HG03280 (cell line): ENCODE results near the gene LRRC7.

Source experiments
- ATAC-seq: cut with Tn5 transposase; IDR thresholded peaks from one replicate; pipeline ENCODE4 v1.9.1; 2021; ENCODE audit warnings: mild to moderate bottlenecking, moderate library complexity; ENCODE audit not compliant: unreplicated experiment

LRRC7 gene

DNA sequence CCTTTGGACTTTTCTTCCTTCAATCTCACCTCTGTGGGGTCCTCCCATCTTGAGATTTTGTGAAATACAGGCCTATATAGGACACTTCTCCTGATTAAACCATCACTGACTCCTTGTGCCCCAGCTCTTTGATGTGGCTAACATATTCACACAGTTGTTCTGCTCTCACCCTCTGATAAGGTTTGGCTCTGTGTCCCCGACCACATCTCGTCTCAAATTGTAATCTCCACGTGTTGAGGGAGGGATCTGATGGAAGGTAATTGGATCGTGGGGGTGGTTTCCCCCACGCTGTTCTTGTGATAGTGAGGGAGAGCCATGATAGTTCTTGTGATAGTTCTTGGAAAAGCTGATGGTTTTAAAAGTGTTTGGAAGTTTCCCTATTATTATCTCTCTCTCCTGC is 19.7 kb downstream of the LRRC7 start:
- ATAC-seq, result no peak

DNA sequence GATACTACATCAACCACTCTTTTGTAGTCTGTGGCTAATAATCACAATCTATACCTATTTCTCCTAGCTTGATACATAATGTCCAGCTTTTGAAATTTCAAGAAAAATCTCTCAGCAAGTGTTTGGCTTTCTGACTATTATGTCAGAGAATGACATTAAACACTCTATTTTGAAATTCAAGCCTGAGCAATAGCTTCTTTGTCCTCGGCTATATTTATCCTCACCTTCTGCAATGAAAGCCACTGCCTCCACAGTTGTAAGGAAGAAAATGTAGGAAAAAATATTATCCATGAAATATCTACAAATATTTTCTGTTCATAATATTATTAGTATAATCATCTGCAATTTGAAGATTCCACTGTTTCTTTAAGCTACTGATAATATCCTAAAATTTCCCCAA is 22.1 kb downstream of the LRRC7 start:
- ATAC-seq, result no peak

DNA sequence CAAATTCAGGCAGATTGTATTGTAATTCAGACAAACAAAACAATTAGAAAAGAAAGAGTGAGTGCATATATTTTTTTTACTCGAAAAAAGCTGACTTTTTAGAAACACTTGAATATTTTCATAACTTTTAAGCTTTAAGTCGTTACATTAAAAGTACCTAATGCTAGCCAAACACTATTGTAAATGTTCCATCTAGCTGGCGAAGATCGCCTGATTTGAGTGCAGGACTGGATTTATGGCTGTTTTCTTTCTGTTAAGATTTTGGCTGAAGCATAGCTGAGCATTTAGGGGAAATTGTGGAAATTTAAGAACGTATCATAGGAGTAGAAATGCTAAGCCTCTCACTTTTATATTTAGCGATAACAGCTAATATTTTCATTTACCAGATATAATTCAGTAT is 24.6 kb downstream of the LRRC7 start:
- ATAC-seq, result no peak

DNA sequence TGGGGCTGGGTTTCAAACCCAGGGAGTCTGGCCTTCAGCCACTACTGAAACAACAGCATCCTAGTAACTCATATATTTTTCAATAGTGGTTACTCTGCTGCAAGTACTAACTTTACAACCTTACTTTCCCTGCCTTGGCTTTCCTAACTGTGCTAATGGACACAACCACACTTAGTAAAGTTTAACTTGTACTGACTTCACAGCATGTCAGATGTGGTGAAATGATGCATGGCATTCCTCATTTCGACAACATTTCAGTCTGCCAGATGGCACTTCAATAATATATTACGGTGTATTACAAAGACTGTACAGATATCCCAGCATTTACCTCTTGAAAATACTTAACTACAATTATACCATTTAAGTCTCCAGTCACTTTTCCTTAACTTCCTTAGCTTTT is 27.8 kb downstream of the LRRC7 start:
- ATAC-seq, result no peak

GRCh38 chr1:69611316-69611715 is 43.6 kb downstream of the LRRC7 start:
- ATAC-seq, result no peak

- no peak for ATAC-seq
Measured at GRCh38 chr1:69613414-69613813, 45.7 kb downstream of the LRRC7 start.

GRCh38 chr1:69638673-69639072 is 71.0 kb downstream of the LRRC7 start:
- ATAC-seq, result no peak

DNA sequence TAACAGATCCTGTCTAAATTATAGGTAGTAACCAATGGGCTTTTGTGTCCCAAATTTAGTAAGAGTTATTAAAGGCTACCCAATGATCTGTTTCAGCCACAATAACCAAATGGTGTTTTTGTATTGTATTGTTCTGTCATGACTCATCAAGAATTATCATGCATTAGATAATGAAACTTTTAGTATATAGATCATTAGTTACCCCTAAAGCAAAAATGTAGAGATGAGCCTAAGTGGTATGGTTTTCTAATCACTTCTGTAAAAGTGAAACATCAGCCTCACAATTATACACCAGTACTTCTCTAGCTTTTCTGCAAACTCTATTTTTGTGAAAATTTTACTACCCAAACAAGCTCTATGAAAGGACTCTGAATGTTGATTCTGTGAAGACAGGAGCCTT is 71.4 kb downstream of the LRRC7 start:
- ATAC-seq, result no peak

- no peak for ATAC-seq
Measured at GRCh38 chr1:69643266-69643665, 75.5 kb downstream of the LRRC7 start.

- ATAC-seq, result no peak
Measured at GRCh38 chr1:69645477-69645876, 77.8 kb downstream of the LRRC7 start.

DNA sequence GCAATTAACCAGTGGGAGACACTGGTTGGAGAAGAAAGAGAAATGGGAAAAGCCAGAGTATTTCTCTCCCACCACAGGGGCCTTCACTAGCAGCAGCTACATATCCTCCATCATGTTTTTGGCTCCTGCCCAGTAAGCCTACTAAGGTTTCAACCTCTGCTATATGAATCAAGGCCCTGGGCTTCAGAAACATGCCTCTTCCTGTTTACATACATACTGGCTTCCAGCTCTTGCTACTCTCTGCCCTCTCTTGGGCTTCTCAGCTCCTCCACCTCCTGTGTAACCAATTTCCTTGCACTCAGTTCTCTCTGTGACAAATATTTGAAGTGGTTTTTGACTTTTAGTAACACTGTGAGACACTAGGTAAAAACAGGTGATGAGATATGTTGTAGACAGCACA is 80.8 kb downstream of the LRRC7 start:
- no peak for ATAC-seq

- ATAC-seq, result no peak
Measured at GRCh38 chr1:69649383-69649990, 81.8 kb downstream of the LRRC7 start.

- no peak for ATAC-seq
Measured at GRCh38 chr1:69650779-69651178, 83.1 kb downstream of the LRRC7 start.

DNA sequence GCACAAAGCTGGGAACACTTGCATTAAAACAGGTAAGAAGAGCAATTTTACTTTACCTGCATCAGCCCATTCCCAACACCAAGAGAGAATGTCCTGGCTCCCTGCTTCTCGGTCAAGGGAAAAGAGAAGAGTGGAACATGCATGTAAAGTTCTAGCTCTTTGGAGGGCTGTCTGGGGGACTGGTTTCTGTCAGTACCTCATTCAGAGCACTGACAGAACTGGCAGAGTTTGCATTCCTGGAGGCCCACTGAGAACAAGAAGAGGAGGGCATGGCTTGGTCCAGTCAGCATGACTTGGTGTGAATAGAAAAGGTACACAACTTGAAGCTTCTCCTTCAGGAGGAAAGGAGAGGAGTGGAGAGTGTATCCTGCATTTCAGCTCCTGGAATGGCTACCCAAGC is 83.9 kb downstream of the LRRC7 start:
- ATAC-seq, result no peak

- ATAC-seq, result no peak
Measured at GRCh38 chr1:69657971-69658370, 90.2 kb downstream of the LRRC7 start.

DNA sequence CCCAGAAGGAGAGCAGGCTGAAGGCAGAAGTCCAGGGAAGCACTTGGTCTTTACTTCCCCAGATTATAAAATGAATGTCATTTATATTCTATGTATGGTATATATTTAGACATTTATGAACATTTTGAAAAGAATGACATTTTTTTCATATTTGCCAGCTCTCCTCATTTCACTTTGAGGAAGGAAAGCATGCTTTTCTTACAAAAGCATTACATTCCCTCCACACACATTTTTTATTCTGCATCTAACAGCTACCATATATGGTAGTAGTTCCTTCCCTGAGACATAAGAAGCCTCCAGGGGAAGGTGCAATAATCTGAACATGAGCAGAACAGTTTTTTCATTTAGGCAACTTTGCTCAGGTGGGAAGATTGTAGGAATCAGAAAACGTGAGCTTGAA is 94.0 kb downstream of the LRRC7 start:
- ATAC-seq, result no peak

GRCh38 chr1:69662321-69662720 is 94.6 kb downstream of the LRRC7 start:
- ATAC-seq, result no peak

DNA sequence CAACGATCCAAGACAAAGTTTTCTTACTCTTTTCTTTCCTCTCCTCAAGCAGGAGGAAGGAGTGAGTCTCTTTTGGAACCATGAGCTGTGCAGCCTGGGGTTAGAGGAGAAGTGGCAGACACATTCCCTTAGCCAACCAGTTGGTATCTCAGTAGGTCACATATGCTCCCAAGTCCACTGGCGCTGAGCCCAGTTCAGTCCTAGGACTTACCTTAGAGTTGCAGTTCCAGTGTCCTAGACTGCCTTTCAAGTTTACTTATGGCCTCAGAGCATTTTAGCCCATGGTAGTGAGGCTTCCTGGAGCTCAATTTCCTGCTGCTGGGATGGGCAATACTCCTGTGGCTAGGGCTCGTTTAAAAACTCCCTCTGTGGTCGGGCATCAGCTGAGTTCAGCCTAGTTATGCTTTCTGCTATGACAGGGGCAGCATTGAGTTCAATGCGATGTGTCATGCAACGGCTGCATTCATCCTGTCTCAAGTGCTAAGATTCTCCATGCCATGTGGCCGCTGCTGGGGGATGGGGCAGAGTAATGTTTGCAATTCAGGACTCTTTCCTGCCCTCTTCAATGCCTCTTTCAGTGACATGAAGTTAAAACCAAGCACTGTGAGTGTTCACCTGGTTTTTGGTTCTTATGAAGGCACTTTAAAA is 103.8 kb downstream of the LRRC7 start:
- no peak for ATAC-seq

GRCh38 chr1:69673321-69673720 is 105.6 kb downstream of the LRRC7 start:
- no peak for ATAC-seq

DNA sequence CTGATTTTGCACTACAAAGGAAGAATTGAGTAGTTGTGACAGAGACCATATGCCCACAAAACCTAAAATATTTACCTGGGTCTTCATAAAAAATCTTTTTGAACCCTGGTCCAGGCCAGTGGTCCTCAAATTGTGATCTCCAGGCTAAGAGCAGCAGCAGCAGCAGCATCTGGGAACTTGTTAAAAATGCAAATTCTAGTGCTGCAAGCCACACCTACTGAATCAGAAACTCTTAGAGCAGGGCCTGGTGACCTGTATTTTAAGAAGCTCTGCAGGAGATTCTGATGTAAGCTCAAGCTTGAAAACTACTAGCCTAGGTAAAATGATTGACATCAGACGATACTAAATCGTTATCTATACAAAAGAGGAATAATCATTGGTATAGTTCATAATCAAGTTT is 112.2 kb downstream of the LRRC7 start:
- no peak for ATAC-seq

DNA sequence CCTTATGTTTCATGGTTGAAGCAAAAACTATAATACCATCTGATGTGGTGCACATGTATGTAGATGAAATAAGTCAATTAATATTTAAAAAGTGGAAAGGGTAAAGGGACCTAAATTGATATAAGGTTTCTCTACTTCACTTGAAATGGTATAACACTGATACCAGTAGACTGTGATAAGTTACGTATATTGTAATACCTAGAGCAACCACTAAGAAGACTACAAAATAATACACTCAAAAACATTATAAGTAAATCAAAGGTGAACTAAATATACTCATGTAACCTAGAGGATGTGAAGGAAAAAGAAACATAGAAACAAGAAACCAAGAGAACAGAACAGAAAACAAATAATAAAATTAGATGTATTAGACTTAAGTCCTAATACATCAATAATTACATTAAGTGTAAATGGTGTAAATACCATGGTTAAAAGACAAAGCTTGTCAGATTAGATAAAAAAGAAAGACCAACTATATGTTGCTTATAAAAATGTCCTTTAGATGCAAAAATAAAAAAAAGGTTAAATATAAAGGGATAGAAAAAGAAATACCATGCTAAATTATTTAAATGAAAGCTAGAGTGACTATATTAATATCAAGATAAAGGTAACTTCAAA is 118.8 kb downstream of the LRRC7 start:
- ATAC-seq, result no peak

DNA sequence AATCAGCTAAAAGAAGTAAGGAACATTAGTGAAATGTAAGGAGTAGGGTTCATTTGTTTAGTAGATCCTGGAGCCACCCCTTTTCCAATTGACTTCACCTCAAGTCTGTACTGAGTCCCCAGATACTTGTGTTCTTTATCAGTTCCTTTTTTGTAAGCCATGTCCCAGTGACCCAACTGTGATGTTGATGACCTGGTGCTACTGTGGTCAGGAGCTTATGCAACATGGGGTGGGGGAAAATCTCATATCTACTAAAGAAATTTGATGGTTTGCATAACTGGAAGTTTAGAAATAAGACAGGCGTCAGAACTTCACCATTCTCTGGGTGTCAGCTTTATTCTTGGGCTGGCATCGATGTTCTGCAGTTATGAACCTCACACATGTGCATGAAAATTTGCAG is 120.5 kb downstream of the LRRC7 start:
- no peak for ATAC-seq

- ATAC-seq, result no peak
Measured at GRCh38 chr1:69691179-69691578, 123.5 kb downstream of the LRRC7 start.
